ENCODE results near the gene CCDC47.
"Not testable (repeated sequence)": the region's sequence is repeated elsewhere in the genome, so short reads cannot be mapped to it uniquely, and the experiment has no call there.

CCDC47 gene

DNA sequence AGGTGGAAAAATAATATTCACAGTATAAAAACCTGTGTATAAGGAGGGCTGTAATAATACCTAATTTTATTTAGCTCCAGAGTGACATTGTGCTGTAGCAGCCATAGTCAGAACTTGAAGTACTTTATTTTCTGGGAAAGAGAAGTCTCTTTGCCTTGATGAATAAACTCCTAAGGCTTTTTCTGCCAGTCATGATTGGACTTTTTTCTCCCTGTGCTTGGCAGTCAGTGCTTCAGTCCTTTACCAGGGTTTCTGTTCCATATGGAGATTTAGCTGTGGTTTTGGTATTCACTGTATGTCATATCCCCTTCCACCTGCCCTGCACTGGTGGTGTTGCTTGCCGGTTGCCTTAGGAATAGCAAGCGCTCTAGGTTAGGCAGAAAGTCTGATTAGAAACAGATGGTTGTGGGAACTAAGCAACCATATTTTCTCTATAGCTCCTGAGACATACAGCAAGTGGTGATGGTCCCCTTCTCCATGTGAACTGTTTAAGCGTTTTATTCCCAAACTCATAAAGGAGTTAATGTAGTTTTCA lies 25.2 kb upstream of the CCDC47 start:
- H3K36me3 ChIP-seq (ENCODE audit: insufficient read depth, low read length): peaks cover 66% of the 10 kb centered on the region
- no peaks in the 10 kb centered on the region for H3K9me3 ChIP-seq (ENCODE audit: control insufficient read depth, insufficient read depth, low read length)
- H3K9ac ChIP-seq (ENCODE audit: low read depth, low read length): no peak overlapping the region
- H3K4me1 ChIP-seq (ENCODE audit: insufficient read depth, low read length): no peaks in the 10 kb centered on the region

DNA sequence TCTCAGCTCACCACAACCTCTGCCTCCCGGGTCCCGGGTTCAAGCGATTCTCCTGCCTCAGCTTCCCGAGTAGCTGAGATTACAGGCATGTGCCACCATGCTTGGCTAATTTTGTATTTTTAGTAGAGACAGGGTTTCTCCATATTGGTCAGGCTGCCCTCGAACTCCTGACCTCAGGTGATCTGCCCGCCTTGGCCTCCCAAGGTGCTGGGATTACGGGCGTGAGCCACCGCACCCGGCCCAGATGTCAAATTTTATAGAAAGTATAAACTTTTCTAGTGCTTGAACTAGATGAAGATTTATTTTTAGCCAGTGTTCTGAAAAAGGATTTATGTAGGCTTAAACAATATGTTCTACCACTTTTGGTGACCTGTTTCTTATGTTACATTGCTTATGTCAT lies 23.0 kb upstream of the CCDC47 start:
- H3K4me1 ChIP-seq (ENCODE audit: insufficient read depth, low read length); H3K9me3 ChIP-seq (ENCODE audit: control insufficient read depth, insufficient read depth, low read length); H3K9ac ChIP-seq (ENCODE audit: low read depth, low read length): not testable (repeated sequence)
- H3K36me3 ChIP-seq (ENCODE audit: insufficient read depth, low read length): peaks cover 64% of the 10 kb centered on the region

DNA sequence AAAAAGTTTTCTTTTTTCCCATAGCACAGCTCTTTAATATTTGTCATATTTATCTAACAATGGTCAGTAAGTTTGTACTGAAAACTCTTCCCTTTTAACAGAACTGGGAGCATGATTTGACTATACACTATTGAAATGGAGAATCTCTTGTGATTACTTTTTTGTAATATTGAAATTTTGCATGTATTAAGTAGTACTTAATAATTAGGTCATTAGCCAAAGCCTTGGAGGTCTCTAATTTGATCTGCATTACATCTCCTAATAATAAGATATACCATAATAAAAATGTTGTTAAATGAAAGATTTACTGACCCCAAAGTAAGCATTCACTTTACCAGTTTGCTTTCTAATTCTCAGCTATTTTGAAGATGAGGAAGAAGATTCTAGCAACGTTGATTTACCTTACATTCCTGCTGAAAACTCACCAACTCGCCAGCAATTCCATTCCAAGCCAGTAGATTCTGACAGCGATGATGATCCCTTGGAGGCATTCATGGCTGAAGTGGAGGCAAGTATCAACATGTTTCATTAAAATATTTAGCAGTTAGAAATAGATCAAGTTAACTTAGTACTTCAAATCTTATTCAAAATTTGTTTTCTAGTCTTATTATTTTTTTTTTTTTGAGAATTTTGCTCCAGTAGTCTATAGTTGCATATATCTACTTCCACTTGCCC lies 18.8 kb upstream of the CCDC47 start:
- Histone ChIP-seq H3K4me1 (ENCODE audit: insufficient read depth, low read length) (no peaks in the 10 kb centered on the region), H3K36me3 (ENCODE audit: insufficient read depth, low read length) (peaks cover 55% of the 10 kb centered on the region), H3K9me3 (ENCODE audit: control insufficient read depth, insufficient read depth, low read length) (no peaks in the 10 kb centered on the region; the same call in 1 of the 2 replicates), H3K9ac (ENCODE audit: low read depth, low read length) (no peak overlapping the region)

DNA sequence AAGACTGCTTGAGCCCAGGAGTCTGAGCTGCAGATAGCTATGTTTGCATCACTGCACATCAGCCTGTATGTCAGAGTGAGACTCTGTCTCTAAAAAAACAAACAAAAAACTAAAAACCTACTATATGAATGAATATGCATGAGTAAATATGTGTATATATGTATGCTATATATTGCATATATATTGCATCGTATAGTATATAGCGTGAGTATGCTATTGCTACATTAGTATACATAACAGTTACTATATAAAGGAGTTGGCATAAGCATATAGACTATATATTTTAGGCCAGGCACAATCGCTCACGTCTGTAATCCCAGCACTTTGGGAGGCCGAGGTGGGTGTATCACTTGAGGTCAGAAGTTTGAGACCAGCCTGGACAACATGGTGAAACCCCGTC lies 16.7 kb upstream of the CCDC47 start:
- Histone ChIP-seq H3K36me3 (ENCODE audit: insufficient read depth, low read length) (peaks cover 48% of the 10 kb centered on the region), H3K4me1 (ENCODE audit: insufficient read depth, low read length) (no peaks in the 10 kb centered on the region), H3K9ac (ENCODE audit: low read depth, low read length) (no peak overlapping the region), H3K9me3 (ENCODE audit: control insufficient read depth, insufficient read depth, low read length) (no peaks in the 10 kb centered on the region; the same call in 1 of the 2 replicates)

DNA sequence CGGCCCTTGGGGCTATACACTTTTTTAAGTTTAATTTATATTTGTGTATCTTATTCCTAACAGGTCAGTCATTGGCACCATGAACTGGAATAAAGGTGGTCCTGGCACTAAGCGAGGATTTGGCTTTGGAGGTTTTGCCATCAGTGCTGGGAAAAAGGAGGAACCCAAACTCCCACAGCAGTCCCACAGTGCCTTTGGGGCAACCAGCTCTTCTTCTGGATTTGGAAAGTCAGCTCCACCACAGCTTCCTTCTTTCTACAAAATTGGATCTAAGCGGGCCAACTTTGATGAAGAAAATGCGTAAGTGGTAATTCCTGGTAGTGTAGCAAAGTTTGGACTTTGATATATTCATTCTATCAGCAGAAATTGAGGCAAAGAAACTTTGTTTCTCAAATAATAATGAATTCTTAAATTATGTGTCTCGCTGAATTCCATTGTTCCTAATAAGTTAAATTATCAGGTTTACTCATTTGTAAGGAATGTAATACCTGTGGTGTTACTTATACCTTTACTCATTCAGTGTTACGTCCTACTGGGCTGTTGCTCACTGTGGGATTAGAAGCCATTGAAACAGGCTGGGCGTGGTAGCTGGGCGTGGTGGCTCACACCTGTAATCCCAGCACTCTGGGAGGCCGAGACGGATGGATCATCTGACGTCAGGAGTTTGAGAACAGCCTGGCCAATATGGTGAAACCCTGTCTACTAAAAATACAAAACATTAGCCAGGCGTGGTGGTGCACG lies 13.7 kb upstream of the CCDC47 start:
- Histone ChIP-seq H3K4me1 (ENCODE audit: insufficient read depth, low read length) (no peaks in the 10 kb centered on the region), H3K9me3 (ENCODE audit: control insufficient read depth, insufficient read depth, low read length) (no peaks in the 10 kb centered on the region), H3K9ac (ENCODE audit: low read depth, low read length) (no peak overlapping the region), H3K36me3 (ENCODE audit: insufficient read depth, low read length) (peaks cover 24% of the 10 kb centered on the region)

DNA sequence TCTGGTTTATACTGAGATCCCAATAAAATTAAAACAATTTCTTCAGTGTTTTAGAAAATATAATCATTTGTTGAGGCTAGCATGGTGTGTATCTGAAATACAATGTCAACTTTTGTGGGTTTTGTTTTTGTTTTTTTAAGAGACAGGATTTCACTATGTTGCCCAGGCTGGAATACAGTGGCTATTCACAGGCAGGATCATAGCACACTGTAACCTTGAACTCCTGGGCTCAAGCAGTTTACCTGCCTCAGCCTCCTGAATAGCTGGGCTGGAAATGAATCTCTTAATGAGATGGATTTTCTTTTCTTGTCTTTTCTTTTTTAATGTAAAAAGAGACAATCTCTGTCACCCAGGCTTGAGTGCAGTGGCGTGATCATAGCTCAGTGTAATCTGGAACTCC lies 12.7 kb upstream of the CCDC47 start:
- Histone ChIP-seq H3K9me3 (ENCODE audit: control insufficient read depth, insufficient read depth, low read length) (no peaks in the 10 kb centered on the region), H3K4me1 (ENCODE audit: insufficient read depth, low read length) (no peaks in the 10 kb centered on the region), H3K9ac (ENCODE audit: low read depth, low read length) (no peak overlapping the region), H3K36me3 (ENCODE audit: insufficient read depth, low read length) (peaks cover 19% of the 10 kb centered on the region)

DNA sequence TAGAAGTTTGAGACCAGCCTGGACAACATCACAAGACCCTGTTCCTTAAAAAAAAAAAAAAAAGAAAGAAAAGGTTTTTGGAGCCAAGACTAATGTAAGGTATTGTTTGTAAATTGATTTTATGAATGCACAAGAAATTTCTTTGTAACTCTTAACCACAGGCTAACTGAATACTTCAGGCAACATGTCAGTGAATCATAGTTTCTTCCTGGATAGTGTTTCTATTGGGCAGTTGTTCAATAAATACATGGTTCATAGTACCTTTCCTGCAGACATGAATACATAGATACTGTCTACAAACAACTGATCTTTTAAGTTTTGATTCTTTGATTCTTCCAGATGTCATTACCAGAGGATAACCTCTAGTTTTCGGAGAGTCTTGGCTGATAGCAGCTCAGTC lies 12.2 kb upstream of the CCDC47 start:
- no peaks in the 10 kb centered on the region for H3K4me1 ChIP-seq (ENCODE audit: insufficient read depth, low read length)
- peaks cover 19% of the 10 kb centered on the region for H3K36me3 ChIP-seq (ENCODE audit: insufficient read depth, low read length)
- H3K9ac ChIP-seq (ENCODE audit: low read depth, low read length): no peak overlapping the region
- H3K9me3 ChIP-seq (ENCODE audit: control insufficient read depth, insufficient read depth, low read length): no peaks in the 10 kb centered on the region

DNA sequence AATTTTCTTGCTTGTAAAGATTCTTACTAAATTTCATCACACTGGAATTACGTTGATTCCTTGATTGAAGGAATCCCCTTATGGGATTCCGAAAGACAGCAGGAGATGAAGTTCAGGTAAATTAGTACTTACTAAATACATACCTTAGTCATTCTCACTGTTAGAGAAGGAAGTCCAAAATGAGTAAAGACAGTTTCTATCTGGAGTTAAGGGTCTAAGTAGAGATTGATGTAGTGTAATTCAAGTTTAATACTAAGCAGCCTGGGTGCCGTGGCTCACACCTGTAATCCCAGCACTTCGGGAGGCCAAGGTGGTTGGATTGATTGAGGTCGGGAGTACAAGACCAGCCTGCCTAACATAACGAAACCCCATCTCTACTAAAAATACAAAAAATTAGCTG lies 10.1 kb upstream of the CCDC47 start:
- H3K9me3 ChIP-seq (ENCODE audit: control insufficient read depth, insufficient read depth, low read length): no peaks in the 10 kb centered on the region
- H3K9ac ChIP-seq (ENCODE audit: low read depth, low read length): no peak overlapping the region
- no peaks in the 10 kb centered on the region for H3K4me1 ChIP-seq (ENCODE audit: insufficient read depth, low read length)
- peaks cover 11% of the 10 kb centered on the region for H3K36me3 ChIP-seq (ENCODE audit: insufficient read depth, low read length)

DNA sequence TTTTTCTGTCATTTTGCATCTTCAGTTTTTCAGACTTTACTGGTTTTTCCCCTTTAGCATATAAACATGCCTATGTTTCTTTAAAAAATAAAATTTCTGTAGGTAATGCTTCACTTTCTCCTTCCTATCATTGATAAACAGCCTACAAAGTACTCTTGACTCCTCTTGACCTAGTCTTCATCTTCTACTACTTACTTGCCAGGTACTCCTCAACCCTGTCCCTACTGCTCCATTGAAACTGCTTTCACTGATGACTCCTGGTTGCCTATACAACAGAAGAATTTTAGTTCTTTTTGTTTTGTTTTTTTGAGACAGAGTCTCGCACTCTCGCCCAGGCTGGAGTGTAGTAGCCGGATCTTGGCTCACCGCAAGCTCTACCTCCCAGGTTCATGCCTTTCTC lies 7.5 kb upstream of the CCDC47 start:
- H3K9ac ChIP-seq (ENCODE audit: low read depth, low read length): no peak overlapping the region
- H3K36me3 ChIP-seq (ENCODE audit: insufficient read depth, low read length): peaks cover 10% of the 10 kb centered on the region; the same call in 1 of the 2 replicates
- H3K4me1 ChIP-seq (ENCODE audit: insufficient read depth, low read length): no peaks in the 10 kb centered on the region; the same call in 1 of the 2 replicates
- no peaks in the 10 kb centered on the region for H3K9me3 ChIP-seq (ENCODE audit: control insufficient read depth, insufficient read depth, low read length)

DNA sequence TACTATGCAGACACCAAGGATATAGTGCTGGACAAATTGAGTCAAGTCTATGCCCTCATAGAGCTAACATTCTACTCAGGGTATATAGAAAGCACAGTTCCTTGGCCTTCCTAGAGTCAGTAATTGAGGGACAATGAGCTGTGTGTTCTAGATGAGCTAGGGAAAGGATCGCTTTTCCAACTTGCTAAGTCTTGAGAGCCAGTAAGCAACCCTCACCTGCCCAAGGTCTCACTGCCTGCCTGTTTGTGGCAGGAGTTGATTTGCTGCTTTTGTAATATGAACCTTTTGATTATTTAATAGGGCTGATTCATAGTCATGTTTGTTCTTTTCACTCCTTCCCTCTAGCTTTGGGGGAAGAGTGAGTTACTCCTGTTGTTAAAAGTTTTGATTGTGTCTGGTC lies 7.1 kb upstream of the CCDC47 start:
- no peak overlapping the region for H3K9ac ChIP-seq (ENCODE audit: low read depth, low read length)
- no peaks in the 10 kb centered on the region for H3K9me3 ChIP-seq (ENCODE audit: control insufficient read depth, insufficient read depth, low read length)
- H3K4me1 ChIP-seq (ENCODE audit: insufficient read depth, low read length): peaks cover 3% of the 10 kb centered on the region
- peaks cover 10% of the 10 kb centered on the region; the same call in 1 of the 2 replicates for H3K36me3 ChIP-seq (ENCODE audit: insufficient read depth, low read length)

DNA sequence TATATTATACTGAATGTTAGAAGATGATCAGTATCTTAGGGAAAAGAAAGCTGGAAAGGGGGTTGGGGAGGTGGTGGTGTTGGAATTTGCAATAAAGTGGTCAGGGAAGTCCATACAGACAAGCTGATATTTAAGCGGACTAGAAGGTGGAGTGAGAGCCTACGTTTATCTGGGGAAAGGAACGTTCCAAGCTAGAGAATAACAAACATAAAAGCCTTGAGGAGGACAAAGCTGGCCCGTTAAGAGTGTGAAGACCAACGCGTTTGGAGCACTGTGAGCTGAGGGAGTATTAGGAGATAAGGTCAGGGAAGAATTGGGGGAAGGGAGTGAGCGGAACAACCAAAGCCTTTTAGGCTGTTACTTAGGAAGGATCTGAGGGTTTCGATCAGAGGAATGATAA lies 2.0 kb upstream of the CCDC47 start:
- Histone ChIP-seq H3K9me3 (ENCODE audit: control insufficient read depth, insufficient read depth, low read length) (no peaks in the 10 kb centered on the region), H3K9ac (ENCODE audit: low read depth, low read length) (peak overlapping the region; percentile 78), H3K36me3 (ENCODE audit: insufficient read depth, low read length) (peaks cover 10% of the 10 kb centered on the region; the same call in 1 of the 2 replicates), H3K4me1 (ENCODE audit: insufficient read depth, low read length) (peaks cover 4% of the 10 kb centered on the region)

DNA sequence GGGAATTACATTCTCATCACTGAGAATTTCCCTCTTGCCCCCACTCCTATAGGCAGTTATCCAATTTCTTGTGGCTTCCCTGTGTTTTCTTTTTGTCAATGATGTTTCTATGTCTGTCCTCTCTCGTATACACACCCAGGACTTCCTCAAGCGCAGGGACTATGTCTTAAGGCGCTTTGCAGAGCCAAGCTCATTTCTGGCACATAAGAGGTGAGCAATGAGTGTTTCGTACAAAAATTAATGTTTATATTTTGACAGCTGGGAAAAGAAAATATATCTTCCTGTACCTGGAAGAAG lies 1.5 kb upstream of the CCDC47 start:
- Histone ChIP-seq H3K36me3 (ENCODE audit: insufficient read depth, low read length) (peaks cover 10% of the 10 kb centered on the region; the same call in 1 of the 2 replicates), H3K9ac (ENCODE audit: low read depth, low read length) (peak overlapping the region; percentile 78), H3K9me3 (ENCODE audit: control insufficient read depth, insufficient read depth, low read length) (no peaks in the 10 kb centered on the region), H3K4me1 (ENCODE audit: insufficient read depth, low read length) (peaks cover 4% of the 10 kb centered on the region)

DNA sequence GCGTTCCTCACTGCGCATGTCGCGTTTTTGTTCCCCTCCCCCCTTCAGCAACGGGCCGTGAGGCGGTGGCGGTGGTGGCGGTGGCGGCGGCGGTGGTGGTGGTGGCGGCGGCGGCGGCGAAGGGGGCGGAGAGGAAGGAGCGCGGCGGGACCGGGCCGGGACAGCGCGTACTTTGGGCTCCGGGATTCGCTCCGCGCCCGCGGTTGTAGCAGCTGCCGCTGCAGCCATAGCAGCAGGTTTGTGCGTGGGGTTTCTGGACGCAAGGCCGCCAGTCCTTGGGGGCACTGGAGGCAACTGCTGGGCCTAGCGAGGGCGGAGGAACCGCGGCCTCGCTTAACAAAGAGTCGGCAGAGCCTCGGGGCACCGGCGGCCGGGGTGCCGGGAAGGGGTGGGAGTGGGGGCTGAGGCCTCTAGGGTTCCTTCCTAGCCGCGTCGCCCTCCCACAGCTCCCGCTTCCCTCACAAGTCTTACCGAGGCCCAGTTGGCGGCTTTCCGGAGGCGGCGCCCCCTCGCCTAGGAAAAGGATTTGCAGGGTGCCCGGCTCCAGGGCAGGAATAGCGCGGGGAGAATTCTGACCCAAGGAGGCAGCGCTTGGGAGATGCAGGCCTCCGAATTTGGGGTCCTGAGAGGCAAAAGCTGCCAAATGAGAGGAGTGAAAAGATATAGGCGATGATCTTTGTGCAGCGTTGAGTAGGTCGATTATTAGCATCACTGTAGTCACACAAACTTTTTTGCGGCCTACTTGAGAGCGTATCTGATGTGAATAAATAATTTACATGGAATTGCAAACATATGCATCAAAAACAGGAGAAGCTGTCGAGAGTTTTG lies 958 bp upstream of the CCDC47 start, which contains the start of gene DDX42:
TSS of gene DDX42 (plus strand) at position 30 of the 828 bp plus-strand sequence. CDS start 12,880 bp downstream, outside the sequence.
- Histone ChIP-seq H3K9me3 (ENCODE audit: control insufficient read depth, insufficient read depth, low read length) (no peaks in the 10 kb centered on the region), H3K4me1 (ENCODE audit: insufficient read depth, low read length) (peaks cover 4% of the 10 kb centered on the region), H3K9ac (ENCODE audit: low read depth, low read length) (peak within 1 kb of the TSS; percentile 78), H3K36me3 (ENCODE audit: insufficient read depth, low read length) (peaks cover 8% of the 10 kb centered on the region; the same call in 1 of the 2 replicates)

DNA sequence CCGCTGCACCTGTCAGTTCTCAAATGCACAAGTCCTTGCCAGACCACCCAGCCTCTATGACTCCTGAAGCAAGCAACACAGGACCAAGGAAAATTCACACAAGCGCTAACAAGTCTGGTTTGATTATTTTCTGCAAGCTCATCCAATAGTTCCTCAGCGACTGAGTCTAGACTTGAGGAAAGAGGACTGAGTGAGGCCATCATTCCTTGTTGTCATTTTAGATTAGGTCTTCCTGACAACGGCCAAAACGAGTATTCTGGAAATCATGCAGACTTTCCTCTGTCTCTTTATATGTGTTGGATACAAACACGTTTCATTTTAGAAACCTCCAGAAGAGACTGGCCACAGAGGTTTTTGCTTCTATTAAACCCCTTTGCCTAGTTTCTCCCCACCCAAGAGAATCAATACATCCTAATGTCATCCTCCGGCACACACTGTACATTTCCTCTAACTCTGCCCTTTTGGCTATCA lies 561 bp downstream of the CCDC47 start:
- Histone ChIP-seq H3K36me3 (ENCODE audit: insufficient read depth, low read length) (0 out of 2 replicates have a peak, but pooled peaks cover 3% of the 10 kb centered on the region), H3K9me3 (ENCODE audit: control insufficient read depth, insufficient read depth, low read length) (no peaks in the 10 kb centered on the region), H3K9ac (ENCODE audit: low read depth, low read length) (peak overlapping the region; percentile 78), H3K4me1 (ENCODE audit: insufficient read depth, low read length) (peaks cover 4% of the 10 kb centered on the region)

All from ES-I3 (cell line).